HG02759 (cell line): Measurements from ENCODE around the gene SSC4D.
"Not testable (repeated sequence)": the region's sequence is repeated elsewhere in the genome, so short reads cannot be mapped to it uniquely, and the experiment has no call there.

ENCODE experiments used
- ATAC-seq: cut with Tn5 transposase; IDR thresholded peaks from one replicate; pipeline ENCODE4 v1.9.1; 2021; ENCODE audit warnings: mild to moderate bottlenecking, moderate library complexity; ENCODE audit not compliant: unreplicated experiment

SSC4D gene

DNA sequence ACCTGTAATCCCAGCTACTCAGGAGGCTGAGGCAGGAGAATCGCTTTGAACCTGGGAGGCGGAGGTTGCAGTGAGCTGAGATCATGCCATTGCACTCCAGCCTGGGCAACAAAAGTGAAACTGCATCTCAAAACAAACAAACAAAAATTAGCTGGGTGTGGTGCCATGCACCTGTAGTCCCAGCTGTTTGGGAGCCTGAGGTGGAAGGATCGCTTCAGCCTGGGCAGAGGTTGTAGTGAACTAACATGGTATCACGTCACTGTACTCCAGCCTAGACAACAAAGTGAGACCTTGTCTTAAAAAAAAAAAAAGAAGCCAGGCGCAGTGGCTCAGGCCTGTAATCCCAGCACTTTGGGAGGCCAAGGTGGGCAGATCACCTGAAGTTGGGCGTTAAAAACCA, 21.7 kb downstream of the SSC4D start:
- not testable (repeated sequence) for ATAC-seq

DNA sequence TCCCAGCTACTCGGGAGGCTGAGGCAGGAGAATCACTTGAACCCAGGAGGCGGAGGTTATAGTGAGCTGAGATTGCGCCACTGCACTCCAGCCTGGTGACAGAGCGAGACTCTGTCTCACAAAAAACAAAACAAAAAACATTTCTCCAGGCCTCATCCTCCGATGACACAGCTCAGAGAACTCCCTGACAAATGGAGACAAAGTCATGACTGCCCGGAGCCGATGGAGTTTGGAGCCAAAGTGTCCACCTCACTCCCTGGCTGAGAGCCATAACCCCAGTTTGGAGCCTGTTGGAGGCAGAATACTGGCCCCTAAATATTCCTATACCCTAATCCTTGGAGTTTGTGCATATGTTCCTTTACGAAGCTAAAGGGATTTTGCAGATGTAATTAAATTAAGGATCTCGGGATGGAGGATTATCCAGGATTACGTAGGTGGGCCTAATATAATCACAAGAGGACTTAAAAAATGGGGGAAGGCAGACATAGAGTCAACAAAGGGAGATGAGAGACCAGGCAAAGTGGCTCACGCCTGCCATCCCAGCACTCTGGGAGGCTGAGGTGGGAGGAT, 22.7 kb downstream of the SSC4D start:
- no peak for ATAC-seq

DNA sequence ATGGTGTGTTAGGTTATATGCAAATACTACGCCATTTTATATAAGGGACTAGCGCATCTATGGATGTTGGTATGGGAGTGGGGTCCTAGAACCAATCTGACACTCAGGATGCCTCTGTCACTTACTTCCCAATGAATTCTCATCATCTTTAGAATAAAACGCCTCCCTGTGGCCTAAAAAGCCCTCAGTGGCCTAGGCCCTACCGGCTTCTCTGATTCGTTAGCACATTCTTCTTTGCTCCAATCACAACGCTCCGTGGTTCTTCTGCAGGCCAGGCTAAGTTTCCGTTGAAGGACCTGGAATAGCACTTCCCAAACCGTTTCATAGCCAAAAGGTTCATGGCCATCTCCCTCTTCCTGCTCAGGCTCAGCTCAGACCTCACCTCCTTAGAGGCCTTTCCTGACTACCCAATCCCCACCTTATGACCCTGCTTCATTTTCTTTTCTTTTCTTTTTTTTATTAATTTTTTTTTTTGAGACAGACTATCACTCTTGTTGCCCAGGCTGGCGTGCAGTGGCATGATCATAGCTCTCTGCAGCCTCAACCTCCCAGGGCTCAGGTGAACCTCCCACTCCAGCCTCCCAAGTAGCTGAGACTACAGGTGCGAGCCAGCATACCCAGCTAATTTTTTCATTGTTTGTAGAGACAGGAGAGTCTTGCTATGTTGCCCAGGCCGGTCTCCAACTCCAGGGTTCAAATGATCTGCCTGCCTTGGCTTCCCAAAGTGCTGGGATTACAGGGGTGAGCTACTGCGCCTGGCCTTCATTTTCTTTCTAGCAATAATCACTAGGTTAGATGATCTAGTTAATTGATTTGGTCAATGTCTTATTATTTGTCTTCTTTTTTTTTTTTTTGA, 26.2 kb downstream of the SSC4D start:
- no peak for ATAC-seq

DNA sequence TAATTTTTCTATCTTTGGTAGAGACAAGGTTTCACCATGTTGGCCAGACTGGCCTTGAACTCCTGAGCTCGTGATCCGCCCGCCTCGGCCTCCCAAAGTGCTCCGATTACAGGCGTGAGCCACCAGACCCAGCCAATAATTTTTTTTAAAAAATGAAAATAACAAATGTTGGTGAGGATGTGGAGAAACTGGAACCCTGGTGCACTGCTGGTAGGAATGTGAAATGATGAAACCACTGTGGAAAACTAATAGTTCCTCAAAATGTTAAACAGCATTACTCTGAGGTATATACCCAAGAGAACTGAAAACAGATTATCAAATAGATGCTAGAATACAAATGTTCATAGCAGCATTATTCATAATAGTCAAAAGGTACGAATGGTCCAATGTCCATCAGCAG, 27.7 kb downstream of the SSC4D start:
- ATAC-seq: no peak

DNA sequence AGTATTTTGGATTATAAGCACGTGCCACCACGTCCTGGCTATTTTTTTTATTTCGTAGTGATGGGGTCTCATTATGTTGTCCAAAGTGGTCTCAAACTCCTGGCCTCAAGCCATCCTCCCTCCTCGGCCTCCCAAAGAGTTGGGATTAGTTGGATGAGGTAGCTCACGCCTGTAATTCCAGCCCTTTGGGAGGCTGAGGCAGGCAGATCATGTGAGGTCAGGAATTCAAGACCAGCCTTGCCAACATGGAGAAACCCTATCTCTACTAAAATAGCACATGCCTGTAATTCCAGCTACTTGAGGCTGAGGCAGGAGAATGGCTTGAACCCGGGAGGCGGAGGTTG, 28.9 kb downstream of the SSC4D start:
- ATAC-seq: no peak

DNA sequence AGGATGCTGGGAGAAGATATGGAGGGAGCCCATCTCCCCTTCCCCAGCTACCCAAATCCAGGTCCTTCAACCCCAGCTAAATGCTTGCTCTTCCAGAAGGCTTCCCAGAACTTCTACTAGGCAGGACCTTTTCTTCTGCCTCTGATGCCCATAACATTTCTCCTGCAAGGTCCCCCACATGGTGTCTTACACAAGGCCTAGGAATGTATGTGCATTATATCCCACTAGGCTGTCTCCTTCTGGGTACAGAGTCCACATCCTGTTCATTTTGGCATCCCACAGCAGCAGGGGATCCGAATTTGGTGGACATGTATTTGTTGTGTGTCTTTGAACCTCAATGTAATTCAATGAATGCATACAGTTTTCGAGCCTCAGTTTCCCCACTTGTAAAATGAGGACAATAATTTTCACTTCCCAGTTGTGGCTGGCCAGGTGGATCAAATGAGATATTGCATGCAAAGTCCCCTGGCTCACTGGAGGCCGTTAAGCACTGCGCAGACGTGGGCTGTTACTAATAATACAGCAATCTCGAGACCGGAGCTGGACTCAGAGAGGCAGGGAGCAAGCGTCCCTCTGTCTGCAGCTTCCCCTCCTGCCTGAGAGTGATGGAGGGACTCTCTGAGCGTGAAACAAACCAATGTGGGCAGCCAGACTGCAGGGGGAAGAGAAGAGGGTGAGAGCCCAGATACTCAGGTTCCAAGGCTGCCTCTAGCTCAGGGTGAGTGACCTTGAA, 32.1 kb downstream of the SSC4D start:
- no peak for ATAC-seq

DNA sequence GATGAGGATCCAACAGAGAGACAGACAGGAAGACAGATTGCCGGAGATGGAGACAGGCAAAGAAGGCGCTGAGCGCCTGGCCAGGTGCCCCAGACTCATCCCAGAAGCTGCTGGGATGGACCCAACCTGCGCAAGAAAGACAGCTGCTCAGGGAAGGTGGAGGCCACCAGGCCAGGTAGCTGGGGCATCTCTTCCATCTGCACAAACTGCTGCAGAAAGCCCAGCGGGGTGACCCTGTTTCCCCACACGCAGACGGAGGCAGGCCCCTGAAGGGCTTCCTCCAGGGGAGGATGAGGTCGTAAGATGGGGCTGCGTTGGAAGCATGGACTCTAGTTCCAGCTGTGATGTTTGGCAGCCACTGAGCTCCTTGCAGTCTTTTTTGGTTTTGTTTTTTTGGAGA, 34.2 kb downstream of the SSC4D start:
- ATAC-seq: no peak

DNA sequence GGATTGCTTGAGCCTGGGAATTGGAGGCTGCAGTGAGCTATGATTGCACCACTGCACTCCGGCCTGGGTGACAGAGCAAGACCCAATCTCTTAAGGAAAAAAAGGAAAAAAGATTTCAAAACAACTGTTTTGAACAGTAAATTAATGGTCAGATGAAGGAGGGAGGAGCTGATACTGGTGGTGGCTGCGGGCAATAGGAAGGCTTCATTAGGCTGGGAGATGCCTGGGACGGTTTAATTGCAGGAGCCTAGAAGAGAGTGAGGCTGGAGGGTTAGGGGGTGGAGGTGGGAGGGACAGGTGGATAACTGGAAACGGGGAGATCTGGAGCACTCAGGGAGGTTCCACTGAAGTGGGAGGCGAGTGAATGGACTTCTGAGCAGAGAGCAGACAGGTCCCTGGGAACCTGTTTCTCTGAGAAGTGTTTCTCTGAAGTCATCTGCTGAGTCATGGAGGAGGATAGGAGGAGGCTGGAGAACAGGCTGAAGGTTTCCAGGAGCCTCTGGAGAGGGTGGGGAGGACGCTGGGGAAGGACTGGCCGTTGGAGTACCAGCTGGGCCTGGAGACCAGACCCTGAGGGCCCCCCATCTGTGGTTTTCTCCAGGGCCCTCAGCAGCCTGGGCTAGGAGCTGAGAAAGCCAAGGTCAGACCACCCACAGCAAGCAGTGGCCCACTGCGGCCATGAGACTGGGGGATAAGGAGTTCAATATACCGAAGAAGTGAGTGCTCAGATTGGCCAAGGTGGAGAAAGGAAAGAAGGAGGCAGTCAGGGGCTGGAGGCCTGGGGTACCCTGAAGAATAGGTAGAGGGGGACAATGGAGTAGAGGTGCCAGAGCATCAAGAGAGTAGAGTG, 36.3 kb downstream of the SSC4D start:
- ATAC-seq: no peak

DNA sequence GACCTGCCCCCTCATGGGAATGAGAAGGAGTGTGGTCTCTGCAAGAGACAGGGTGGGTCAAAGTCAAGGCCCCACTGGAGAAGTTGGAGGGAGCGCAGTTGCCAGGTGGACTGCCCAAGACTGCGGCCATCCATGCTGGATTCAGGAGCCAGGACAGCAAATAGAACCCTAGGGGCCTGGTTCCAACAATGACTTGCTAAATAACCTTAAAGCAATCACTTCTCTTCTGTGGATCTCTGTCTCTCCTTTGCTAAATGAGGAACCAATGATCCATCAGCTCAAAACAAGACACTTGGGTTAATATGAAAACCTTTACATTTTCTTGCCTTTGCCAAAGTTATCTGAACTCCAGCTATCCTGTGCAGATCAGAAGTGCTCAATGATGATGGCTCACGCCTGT, 38.1 kb downstream of the SSC4D start:
- no peak for ATAC-seq

DNA sequence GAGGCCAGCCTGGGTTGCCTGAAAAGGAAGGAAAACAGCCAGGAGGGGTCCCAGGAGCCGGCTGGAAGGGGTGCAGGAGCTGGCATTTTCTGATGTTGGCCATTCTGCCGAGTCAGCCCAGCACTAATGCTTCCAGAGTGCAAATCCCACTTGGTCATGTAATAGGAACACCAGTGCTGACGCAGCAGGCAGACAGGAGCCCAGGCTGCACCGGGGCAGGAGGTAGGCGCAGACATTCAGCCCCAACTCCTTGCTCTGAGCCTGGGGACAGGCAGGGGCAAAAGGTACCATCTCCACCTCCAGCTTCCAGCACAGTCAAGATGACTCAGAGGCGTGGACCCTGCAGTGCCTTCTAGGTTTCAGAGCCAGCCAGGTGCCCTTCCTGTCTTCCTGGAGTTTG, 40.5 kb downstream of the SSC4D start:
- no peak for ATAC-seq

DNA sequence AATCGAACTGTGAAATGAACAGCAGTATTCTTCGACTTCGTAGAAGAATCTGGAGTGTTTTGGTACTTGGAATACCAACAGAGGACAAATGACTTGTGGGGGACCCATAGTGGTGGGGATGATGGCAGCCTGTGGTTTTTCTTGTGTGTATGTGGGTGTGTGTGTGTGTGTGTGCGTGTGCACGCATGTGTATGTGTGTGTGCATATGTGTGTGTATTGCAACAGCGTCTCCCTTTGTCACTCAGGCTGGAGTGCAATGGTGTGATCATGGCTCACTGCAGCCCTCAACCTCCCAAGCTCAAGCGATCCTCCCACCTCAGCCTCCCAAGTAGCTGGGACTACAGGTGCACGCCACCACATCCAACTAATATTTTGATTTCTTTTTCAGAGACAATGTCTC, 41.3 kb downstream of the SSC4D start:
- ATAC-seq: no peak

DNA sequence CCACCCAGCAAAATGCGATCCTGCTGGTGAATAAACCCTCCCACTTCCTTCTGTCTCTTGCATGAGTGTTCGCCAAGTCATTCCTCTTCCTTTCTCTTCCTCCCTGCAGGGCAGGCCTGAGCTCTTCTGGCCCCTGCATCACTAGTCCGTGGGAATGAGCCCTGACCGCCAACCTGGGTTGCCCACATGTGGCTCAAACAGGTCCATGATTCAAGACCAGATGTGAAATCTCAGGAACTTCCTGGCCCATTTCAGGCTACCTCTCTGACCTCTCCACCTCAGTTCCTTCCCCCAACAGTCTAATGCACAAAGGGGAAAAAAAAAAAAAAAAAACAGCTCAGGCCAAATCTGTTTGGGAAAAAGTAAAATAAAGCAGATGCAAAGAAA, 45.3 kb downstream of the SSC4D start:
- no peak for ATAC-seq

DNA sequence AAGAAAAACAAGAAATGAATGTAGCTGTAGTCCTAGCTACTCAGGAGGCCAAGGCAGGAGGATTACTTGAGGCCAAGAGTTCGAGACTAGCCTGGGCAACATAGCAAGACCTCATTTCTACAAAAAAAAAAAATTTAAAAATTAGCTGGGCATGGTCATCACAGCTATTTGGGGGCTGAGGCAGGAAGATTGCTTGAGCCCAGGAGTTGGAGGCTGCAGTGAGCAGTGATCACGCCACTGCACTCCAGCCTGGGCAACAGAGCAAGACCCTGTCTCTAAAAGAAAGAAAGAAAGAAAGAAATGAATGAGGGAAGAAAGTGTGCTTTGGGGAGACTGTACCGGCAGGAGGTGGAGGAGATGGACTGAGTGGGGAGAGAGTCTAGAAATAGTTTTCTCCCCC, 45.7 kb downstream of the SSC4D start:
- not testable (repeated sequence) for ATAC-seq

DNA sequence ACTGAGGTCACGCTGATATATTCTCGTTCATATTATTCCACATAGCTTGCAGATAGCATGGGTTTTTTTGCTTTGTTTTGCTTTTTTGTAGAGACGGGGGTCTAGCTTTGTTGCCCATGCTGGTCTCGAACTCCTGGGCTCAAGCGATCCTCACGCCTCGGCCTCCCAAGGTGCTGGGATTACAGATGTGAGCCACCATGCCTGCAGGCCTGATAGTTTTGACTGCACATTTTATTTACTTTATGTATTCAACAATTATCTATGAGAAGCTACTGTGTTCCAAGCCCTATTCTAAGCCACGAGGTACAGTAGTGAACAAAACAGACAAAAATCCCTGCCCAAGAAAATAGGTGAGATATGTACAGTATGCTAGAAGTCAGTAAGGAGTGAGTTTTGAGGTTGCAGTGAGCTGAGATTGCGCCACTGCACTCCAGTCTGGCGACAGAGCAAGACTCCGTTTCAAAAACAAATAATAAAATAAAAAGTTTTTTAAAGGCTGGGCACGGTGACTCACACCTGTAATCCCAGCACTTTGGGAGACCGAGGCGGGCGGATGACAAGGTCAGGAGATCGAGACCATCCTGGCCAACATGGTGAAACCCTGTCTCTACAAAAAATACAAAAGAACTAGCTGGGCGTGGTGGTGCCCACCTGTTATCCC, 49.4 kb downstream of the SSC4D start:
- ATAC-seq: no peak

DNA sequence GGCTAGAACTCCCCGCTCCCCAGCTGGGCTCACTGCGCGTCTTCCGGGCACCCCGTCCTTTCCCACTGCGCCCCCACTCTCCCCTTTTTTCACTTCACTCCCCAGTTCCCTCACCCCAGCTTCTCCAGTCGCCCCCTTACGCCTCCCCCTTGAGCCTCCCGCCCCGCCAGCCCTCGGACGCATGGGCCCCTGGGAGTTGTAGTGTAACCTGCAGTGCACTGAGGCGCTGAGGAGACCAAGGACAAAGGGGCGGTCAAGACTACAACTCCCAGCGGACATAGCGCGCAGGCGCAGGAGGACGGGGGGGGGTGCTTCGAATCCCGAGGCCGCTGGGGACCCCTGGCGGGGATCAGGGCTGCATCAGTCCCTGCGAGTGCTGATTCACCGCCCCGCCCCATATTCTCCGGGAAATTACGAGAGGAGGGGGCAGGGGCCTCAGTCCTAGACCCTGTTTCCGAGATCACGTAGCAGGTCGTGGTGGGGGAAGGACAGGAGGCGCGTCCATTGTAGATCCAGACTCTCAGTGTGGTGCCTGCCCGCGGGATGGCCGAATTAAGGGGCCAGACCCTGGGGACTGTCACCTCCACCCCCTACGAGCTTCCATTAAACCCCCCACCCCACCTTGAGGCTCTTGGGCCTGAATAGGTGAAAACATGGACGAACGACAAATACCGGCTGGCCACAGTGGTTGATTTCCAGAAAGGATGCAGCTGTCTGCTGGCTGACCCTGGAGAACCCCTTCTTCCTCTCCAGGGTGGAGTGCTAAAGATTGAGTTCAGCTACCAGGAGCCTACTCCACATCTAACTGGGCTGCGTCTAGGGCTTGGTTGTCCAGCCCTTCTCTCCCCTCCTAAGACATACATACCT, 50.2 kb downstream of the SSC4D start:
- peak; percentile 88 for ATAC-seq

DNA sequence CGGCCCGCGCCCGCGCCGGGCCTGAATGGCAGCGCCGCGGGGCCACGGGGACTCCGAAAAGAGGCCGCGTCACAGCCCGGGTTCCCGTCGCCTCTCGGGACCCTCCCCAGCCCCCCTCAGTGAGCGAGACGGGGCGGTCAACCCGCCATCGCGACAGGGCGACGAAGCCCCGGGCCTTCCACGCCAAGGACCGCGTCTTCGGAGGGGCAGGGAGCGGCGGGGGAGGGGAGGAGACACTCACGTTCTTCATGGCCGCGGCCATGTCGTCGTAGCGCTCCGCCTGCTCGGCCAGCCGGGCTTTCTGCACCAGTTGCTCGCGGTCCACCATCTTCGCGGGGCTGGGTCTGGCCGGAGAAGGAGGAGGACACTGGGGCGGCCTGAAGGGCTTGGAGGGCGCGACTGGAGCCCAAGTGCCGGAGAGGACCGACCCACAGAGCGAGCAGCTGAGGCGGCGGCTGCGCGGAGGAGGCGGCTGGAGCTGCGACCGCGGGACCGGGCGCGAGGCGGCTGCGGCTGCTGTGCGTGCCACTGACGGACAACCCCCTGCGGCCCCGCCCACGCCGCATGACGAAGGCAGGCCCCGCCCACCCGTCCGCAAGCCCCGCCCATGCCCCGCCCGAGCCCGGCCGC, 50.9 kb downstream of the SSC4D start, which contains the start of gene YWHAG:
Gene YWHAG, minus strand, starts transcription at position 511 of the 630 bp plus-strand sequence. Its CDS starts 183 bp downstream, at position 328.
- peak; percentile 70 for ATAC-seq

DNA sequence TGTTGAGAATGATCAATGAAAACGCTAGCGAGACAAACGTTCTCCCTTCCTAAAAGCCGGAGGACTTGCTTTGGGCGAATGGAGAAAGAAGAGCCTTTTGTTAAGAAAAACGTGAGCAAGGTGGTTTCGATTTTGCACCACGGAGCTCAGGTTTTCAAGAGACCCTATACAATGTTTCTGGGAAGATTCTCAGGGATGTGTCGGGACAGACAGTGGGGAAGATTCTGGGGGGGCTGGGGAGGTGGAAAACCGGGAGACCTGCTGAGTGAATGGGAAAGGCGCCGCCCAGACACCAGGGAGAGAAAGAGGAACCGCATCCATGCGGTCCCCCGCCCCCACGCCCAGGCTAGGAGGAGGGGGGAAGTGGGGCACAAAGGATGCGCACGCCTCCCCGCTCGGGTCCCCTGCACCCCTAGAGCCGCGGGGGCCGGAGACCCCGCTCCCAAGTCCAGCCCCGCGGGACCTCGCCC, 51.5 kb downstream of the SSC4D start:
- ATAC-seq: peak; percentile 19

DNA sequence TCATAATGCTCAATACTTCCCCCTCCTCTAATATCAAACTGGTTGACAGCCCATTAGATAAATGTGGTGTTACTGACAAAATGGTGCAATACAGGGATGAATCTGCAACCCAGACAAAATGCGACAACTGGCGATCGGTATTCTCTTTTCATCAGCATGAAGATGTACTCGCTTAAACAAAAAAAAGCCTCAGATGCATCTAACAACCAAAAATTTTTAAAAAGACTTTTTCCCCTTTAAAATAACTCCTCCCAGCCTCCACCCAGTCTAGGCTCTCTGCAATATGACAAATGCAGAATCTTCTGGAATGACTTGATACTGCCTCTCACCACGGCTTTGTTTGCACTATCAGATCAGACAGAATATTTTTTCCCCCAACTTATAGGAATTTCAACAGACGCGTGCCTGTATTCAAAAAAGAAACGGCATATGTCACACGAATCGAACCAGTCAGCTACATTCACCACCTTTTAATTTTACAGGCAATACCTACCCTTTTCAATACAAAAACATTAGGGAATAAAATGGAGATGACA, 52.0 kb downstream of the SSC4D start:
- no peak for ATAC-seq

DNA sequence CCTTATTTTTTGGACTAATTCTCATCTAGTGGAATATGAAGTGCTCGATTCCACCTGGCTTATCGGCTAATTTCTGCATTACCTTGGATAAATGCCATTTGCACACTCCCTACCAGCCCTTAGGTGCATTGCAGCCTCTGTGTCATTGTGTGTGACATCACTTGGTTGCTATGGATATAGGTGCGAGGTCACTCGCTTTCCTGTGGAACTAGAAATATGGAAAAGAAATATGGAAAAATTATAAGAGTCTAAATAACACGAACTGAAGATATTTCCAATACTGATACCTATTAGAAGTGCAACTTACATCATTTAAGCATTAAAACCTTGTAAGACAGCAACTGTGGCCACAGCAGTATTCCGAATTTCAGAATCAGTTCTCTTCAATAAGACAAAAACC, 52.7 kb downstream of the SSC4D start:
- ATAC-seq: no peak
